ENCODE results near the gene CBY2. TPM values are rescaled to one million over a fixed set of nuclear protein-coding genes. Genes with fewer than 3 reads are reported as not detected.
"Not testable (repeated sequence)": the region's sequence is repeated elsewhere in the genome, so short reads cannot be mapped to it uniquely, and the experiment has no call there.

CBY2 gene
- total RNA-seq, 1 experiment from 2014 or later: not detected

DNA sequence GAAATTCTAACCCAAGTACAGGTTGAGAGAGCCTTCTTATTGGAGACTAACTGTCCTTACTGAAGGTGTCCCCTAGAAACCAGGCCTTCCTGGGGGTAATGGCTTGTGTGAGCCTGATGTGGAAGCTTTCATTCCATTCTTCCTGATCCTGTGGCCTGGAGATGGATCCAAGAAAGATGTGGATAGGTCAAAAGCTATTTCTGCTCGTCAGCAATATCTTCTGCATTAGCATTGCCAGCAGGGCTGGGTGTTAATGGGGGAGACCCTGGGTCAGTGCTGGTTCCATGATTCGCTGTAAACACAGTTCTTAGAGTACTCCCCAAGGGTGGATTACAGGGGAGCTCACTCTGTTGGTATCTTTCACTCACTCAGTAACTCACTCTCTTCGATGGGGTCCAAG is 42.9 kb downstream of the CBY2 start:
- DNase-seq (ENCODE audit: low read depth in 1 of 2, low spot score in 2 of 2): no peak
- H3K9me3 ChIP-seq (replicated peaks): no peaks in the 10 kb centered on the region
- H3K27ac ChIP-seq: no peak overlapping the region
- no peak overlapping the region for H3K4me3 ChIP-seq
- H3K27me3 ChIP-seq (replicated peaks): peaks cover under 1% of the 10 kb centered on the region; the same call in 1 of the 2 replicates
- no peaks in the 10 kb centered on the region for H3K36me3 ChIP-seq
- no peaks in the 10 kb centered on the region for H3K4me1 ChIP-seq (replicated peaks)

DNA sequence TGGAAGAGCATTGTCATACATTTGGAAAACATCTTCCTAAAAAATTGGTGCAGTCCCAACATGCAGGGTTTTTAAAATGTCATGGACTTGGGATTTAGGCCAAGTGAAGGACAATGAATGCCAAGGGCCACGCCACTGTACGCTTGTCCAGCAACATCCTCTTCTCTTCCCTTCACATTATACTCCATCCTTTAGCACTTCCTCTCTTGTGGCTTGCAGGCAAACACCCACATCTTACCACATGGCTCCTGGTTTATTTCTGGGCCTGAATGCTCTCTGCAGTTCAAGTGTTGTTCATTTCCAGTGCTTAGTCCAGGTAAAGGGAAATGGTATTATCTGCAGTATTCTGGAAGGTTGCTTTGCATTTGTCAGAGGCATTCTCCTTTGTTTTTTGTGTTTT is 45.0 kb downstream of the CBY2 start:
- H3K36me3 ChIP-seq: no peaks in the 10 kb centered on the region
- H3K9me3 ChIP-seq (replicated peaks): no peaks in the 10 kb centered on the region
- no peak overlapping the region for H3K27ac ChIP-seq

DNA sequence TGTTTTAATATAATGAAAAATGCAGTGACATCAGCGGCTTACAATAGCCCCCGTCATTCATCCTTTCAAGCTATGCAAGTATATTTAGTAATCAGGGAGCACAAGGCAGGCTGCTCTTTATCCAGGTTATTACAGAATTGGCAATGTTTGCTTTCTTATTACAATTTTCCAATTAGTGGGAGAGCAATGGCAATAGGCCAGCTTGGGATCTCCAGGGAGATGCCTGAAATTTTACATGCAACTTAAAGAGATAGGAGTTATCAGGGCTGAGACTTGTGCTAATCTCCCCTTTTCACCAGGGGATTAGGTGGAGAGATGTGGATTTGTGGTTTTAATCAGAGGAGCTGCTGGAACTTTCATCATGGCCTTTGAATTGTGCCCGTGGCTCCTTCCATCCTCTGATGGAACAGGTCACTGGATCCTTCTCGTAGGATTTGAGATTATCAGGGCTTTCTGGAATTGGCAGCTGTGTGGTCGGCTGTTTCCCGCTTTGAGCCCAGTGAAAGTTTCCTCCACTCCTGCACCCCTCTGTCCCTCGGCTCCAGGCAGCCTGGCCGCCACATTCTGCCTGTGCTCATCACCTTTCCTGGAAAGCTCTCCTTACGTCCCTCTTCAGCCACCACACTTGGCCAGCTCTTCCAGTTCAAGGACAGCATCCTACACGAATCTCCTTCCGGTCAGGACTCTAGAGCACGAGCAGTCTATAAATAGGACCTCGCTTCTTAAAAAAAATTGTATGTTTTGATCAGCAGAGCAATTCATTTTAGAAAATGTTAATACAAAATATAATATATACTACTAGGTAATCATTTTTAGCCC is 47.0 kb downstream of the CBY2 start:
- Histone ChIP-seq H3K36me3 (no peaks in the 10 kb centered on the region), H3K27me3 (replicated peaks) (peaks cover 5% of the 10 kb centered on the region; the same call in 1 of the 2 replicates), H3K4me1 (replicated peaks) (no peaks in the 10 kb centered on the region), H3K9me3 (replicated peaks) (no peaks in the 10 kb centered on the region), H3K4me3 (no peak overlapping the region), H3K27ac (no peak overlapping the region)
- DNase-seq (ENCODE audit: low read depth in 1 of 2, low spot score in 2 of 2): no peak

More for the DNA sequence above, 45.0 kb downstream of the CBY2 start:
- peaks cover 5% of the 10 kb centered on the region; the same call in 1 of the 2 replicates for H3K27me3 ChIP-seq (replicated peaks)
- no peak overlapping the region for H3K4me3 ChIP-seq
- DNase-seq (ENCODE audit: low read depth in 1 of 2, low spot score in 2 of 2): no peak
- no peaks in the 10 kb centered on the region for H3K4me1 ChIP-seq (replicated peaks)

DNA sequence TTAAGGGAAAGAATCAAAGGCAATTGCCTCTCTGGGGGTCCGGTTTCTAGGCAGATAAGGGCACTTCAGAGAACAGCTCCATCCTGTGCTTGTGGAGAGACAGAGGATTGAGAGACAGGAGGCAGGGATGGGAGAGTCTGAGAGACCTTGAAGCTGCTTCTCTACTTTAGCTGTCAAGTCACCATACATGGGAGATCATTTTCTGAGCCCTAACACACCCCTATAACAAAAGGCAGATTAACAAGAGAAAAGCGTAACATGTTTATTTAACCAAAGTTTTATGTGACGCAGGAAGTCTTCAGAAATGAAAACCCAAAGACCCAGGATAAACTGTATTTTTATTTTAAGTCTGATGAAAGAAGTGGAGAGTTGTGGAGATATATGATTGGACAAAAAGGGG is 48.4 kb downstream of the CBY2 start:
- DNase-seq (ENCODE audit: low read depth in 1 of 2, low spot score in 2 of 2): no peak
- Histone ChIP-seq H3K27me3 (replicated peaks) (peaks cover 5% of the 10 kb centered on the region; the same call in 1 of the 2 replicates), H3K4me1 (replicated peaks) (no peaks in the 10 kb centered on the region), H3K9me3 (replicated peaks) (no peaks in the 10 kb centered on the region), H3K36me3 (no peaks in the 10 kb centered on the region), H3K4me3 (no peak overlapping the region), H3K27ac (no peak overlapping the region)

DNA sequence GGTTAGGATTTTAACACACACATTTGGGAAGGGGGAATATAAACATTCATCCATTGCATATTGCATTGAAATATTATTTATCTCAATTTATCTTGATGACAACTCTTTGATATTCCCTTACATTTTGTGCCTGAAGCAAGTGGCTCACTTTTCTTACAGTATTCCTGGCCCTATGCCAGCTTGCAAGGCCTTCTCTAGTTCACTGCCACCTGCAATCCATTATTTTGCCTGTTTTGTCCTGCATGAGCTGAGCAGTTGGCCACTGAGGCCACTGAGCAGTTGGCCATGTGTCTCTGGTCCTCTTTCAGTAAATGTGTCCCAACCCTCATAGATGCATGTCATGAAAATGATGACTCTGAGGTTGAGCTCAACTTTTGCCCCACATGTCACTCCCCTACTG is 49.8 kb downstream of the CBY2 start:
- no peak for DNase-seq (ENCODE audit: low read depth in 1 of 2, low spot score in 2 of 2)
- no peaks in the 10 kb centered on the region for H3K4me1 ChIP-seq (replicated peaks)
- H3K27ac ChIP-seq: no peak overlapping the region
- peaks cover 5% of the 10 kb centered on the region; the same call in 1 of the 2 replicates for H3K27me3 ChIP-seq (replicated peaks)
- H3K4me3 ChIP-seq: no peak overlapping the region
- H3K9me3 ChIP-seq (replicated peaks): no peaks in the 10 kb centered on the region
- no peaks in the 10 kb centered on the region for H3K36me3 ChIP-seq

DNA sequence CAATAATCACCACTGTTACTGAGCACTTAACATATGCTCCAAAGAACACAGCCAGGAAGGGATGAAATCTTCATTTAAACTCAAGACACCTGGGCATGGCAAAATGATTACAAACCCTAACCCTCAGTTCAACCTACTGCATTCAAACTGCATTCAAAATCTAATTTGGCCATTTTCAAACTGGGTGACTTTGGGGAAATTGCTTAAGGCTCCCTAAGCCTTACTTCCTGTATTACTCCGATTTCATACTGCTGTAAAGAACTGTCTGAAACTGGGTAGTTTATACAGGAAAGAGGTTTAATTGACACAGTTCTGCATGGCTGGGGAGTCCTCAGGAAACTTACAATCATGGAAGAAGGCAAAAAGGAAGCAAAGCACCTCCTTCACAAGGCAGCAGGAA is 50.4 kb downstream of the CBY2 start:
- H3K27me3 ChIP-seq (replicated peaks): peaks cover 5% of the 10 kb centered on the region; the same call in 1 of the 2 replicates
- H3K27ac ChIP-seq: no peak overlapping the region
- H3K4me3 ChIP-seq: no peak overlapping the region
- no peaks in the 10 kb centered on the region for H3K36me3 ChIP-seq
- DNase-seq (ENCODE audit: low read depth in 1 of 2, low spot score in 2 of 2): no peak
- 0 out of 2 replicates have a peak, but pooled peaks cover 2% of the 10 kb centered on the region for H3K9me3 ChIP-seq (replicated peaks)
- no peaks in the 10 kb centered on the region for H3K4me1 ChIP-seq (replicated peaks)

DNA sequence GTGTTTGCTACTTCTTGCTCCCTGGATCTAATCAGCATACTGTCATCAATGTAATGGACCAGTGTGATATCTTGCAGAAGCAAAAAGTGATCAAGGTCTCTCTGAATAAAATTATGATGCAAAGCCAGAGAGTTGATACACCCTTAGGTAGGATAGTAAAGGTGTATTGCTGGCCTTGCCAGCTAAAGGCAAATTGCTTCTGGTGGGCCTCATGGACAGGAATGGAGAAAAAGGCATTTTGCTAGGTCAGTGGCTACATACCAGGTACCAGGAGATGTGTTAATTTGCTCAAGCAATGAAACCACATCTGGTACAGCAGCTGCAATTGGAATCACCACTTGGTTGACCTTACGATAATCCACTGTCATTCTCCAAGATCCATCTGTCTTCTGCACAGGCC is 54.4 kb downstream of the CBY2 start:
- not testable (repeated sequence) for DNase-seq (ENCODE audit: low read depth in 1 of 2, low spot score in 2 of 2); H3K9me3 ChIP-seq (replicated peaks); H3K27me3 ChIP-seq (replicated peaks); H3K4me3 ChIP-seq; H3K27ac ChIP-seq; H3K4me1 ChIP-seq (replicated peaks); H3K36me3 ChIP-seq

DNA sequence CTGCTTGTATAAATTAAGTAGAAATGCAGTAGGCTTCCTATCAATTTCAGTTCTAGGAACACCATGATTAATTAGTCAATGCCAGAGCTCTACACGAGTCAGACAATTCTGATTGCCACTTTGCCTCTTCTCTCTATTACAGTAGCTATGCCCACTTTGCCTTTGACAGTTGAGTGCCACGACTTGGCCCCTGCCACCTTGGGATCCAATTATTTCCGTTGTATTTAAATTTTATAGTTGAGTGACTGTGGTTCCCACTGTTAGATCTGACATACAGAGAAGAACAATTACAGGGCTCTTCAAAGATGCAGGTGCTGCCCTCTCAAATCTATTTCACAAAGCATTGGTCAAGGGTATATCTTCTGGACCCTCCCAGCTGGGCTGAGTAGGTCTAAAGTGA is 55.5 kb downstream of the CBY2 start:
- not testable (repeated sequence) for H3K4me3 ChIP-seq; H3K27me3 ChIP-seq (replicated peaks); H3K27ac ChIP-seq; H3K36me3 ChIP-seq; H3K9me3 ChIP-seq (replicated peaks); DNase-seq (ENCODE audit: low read depth in 1 of 2, low spot score in 2 of 2); H3K4me1 ChIP-seq (replicated peaks)

DNA sequence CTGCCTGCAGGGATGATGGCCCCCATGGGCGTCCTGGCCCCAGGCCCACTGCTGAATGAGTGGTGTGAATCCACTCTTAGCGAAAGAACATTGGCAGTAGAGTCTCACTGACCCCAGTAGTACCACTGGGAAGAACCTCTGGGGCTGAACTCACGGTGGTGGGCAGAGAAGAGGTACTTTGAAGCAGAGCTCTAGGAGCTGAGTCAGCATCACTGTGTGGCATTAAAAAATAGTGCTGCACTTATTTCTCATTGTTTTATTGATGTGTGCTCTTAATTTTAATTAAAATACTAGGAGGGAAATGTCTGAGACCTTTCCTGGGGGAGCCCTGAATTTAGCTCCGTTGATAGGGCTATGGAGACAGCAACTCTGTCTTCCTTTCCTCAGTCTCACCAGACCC is 61.3 kb downstream of the CBY2 start:
- Histone ChIP-seq H3K36me3 (no peaks in the 10 kb centered on the region), H3K4me1 (replicated peaks) (no peaks in the 10 kb centered on the region), H3K4me3 (no peak overlapping the region), H3K9me3 (replicated peaks) (no peaks in the 10 kb centered on the region), H3K27me3 (replicated peaks) (no peaks in the 10 kb centered on the region), H3K27ac (no peak overlapping the region)
- no peak for DNase-seq (ENCODE audit: low read depth in 1 of 2, low spot score in 2 of 2)

Other genes starting within 250 kb of the CBY2 start
- 23.3 and 24.5 TPM in 2 replicates for gene COG3, start 237.4 kb upstream of the CBY2 start, total RNA-seq (2014; rRNA removed; shearing (Covaris generic))
- gene ERICH6B, start 86.6 kb upstream of the CBY2 start, total RNA-seq (2014; rRNA removed; shearing (Covaris generic)): not detected in 2 replicates
- gene SIAH3, start 149.4 kb downstream of the CBY2 start, total RNA-seq (2014; rRNA removed; shearing (Covaris generic)): 0.08 TPM in 1 of 2 replicates, not detected in the other

Data from SJSA1 (cell line).